ENCODE measurements around the gene C2orf74. TPM values are rescaled to one million over a fixed set of nuclear protein-coding genes. Genes with fewer than 3 reads are reported as not detected.
"Not testable (repeated sequence)": the region's sequence is repeated elsewhere in the genome, so short reads cannot be mapped to it uniquely, and the experiment has no call there.

The C2orf74 gene
- total RNA-seq, 4 donors from 2014 or later, result 1.8 to 14.4 (median 9.4) TPM

GRCh38 chr2:61158356-61158955, 3.5 kb upstream of the C2orf74 start:
- H3K4me3 ChIP-seq, result no peak overlapping the region
- no peak for DNase-seq (ENCODE audit: low spot score in 2 of 2)
- 86% methylated on average over 3 of the region's 3 CpGs for WGBS
- no peak overlapping the region for H3K27ac ChIP-seq
- H3K9me3 ChIP-seq, result no peaks in the 10 kb centered on the region
- peaks cover 29% of the 10 kb centered on the region for H3K36me3 ChIP-seq
- H3K27me3 ChIP-seq, result no peaks in the 10 kb centered on the region
- TF ChIP-seq CTCF (IDR thresholded peaks at IDR 0.05) (no peak), EP300 (IDR thresholded peaks at IDR 0.05) (no peak), POLR2AphosphoS5 (IDR thresholded peaks at IDR 0.05) (no peak), POLR2A (IDR thresholded peaks at IDR 0.05) (no peak)
- no peaks in the 10 kb centered on the region for H3K4me1 ChIP-seq

GRCh38 chr2:61162721-61163120, 733 bp downstream of the C2orf74 start:
- H3K4me1 ChIP-seq, result no peaks in the 10 kb centered on the region
- TF ChIP-seq POLR2A (IDR thresholded peaks at IDR 0.05), result no peak
- TF ChIP-seq CTCF (IDR thresholded peaks at IDR 0.05), result no peak
- no peak for TF ChIP-seq EP300 (IDR thresholded peaks at IDR 0.05)
- H3K9me3 ChIP-seq, result no peaks in the 10 kb centered on the region
- H3K36me3 ChIP-seq, result peaks cover 50% of the 10 kb centered on the region
- H3K27me3 ChIP-seq, result no peaks in the 10 kb centered on the region
- no peak for DNase-seq (ENCODE audit: low spot score in 2 of 2)
- WGBS, result 93% methylated on average over 5 of the region's 5 CpGs
- no peak overlapping the region for H3K27ac ChIP-seq
- no peak overlapping the region for H3K4me3 ChIP-seq

GRCh38 chr2:61165082-61165481, 3.1 kb downstream of the C2orf74 start:
- 93% methylated on average over 7 of the region's 7 CpGs for WGBS
- H3K36me3 ChIP-seq, result peaks cover 34% of the 10 kb centered on the region
- H3K9me3 ChIP-seq; H3K4me1 ChIP-seq; H3K27ac ChIP-seq; H3K4me3 ChIP-seq; H3K27me3 ChIP-seq; DNase-seq (ENCODE audit: low spot score in 2 of 2): not testable (repeated sequence)

GRCh38 chr2:61165946-61166345, 4.0 kb downstream of the C2orf74 start:
- Histone ChIP-seq H3K36me3 (peaks cover 27% of the 10 kb centered on the region), H3K27me3 (no peaks in the 10 kb centered on the region), H3K9me3 (no peaks in the 10 kb centered on the region), H3K4me3 (no peak overlapping the region), H3K27ac (no peak overlapping the region), H3K4me1 (no peaks in the 10 kb centered on the region)
- 82% methylated on average over 3 of the region's 3 CpGs for WGBS
- TF ChIP-seq EP300 (IDR thresholded peaks at IDR 0.05), result no peak
- DNase-seq (ENCODE audit: low spot score in 2 of 2), result no peak

GRCh38 chr2:61167579-61167978, 5.6 kb downstream of the C2orf74 start:
- no peaks in the 10 kb centered on the region for H3K4me1 ChIP-seq
- H3K27me3 ChIP-seq, result no peaks in the 10 kb centered on the region
- no peak for DNase-seq (ENCODE audit: low spot score in 2 of 2)
- no peaks in the 10 kb centered on the region for H3K9me3 ChIP-seq
- TF ChIP-seq POLR2A (IDR thresholded peaks at IDR 0.05) (no peak), CTCF (IDR thresholded peaks at IDR 0.05) (no peak), EP300 (IDR thresholded peaks at IDR 0.05) (no peak)
- no peak overlapping the region for H3K4me3 ChIP-seq
- H3K36me3 ChIP-seq, result peaks cover 27% of the 10 kb centered on the region
- WGBS, result 94% methylated on average over 10 of the region's 10 CpGs
- H3K27ac ChIP-seq, result no peak overlapping the region

- 80% methylated on average over 1 of the region's 1 CpG for WGBS
- TF ChIP-seq EP300 (IDR thresholded peaks at IDR 0.05) (no peak), POLR2AphosphoS5 (IDR thresholded peaks at IDR 0.05) (no peak), CTCF (IDR thresholded peaks at IDR 0.05) (no peak), POLR2A (IDR thresholded peaks at IDR 0.05) (no peak)
- H3K27ac ChIP-seq, result no peak overlapping the region
- DNase-seq (ENCODE audit: low spot score in 2 of 2), result no peak
- no peaks in the 10 kb centered on the region for H3K36me3 ChIP-seq
- no peaks in the 10 kb centered on the region for H3K9me3 ChIP-seq
- H3K4me1 ChIP-seq, result peaks cover 5% of the 10 kb centered on the region
- no peaks in the 10 kb centered on the region for H3K27me3 ChIP-seq
- no peak overlapping the region for H3K4me3 ChIP-seq
Measured at GRCh38 chr2:61172671-61173070, 10.7 kb downstream of the C2orf74 start.
